Measurements from ENCODE around the gene TMEM178B.

The TMEM178B gene

GRCh38 chr7:141290973-141291372 is 217.1 kb downstream of the TMEM178B start:
- TF ChIP-seq, protein P1, sequence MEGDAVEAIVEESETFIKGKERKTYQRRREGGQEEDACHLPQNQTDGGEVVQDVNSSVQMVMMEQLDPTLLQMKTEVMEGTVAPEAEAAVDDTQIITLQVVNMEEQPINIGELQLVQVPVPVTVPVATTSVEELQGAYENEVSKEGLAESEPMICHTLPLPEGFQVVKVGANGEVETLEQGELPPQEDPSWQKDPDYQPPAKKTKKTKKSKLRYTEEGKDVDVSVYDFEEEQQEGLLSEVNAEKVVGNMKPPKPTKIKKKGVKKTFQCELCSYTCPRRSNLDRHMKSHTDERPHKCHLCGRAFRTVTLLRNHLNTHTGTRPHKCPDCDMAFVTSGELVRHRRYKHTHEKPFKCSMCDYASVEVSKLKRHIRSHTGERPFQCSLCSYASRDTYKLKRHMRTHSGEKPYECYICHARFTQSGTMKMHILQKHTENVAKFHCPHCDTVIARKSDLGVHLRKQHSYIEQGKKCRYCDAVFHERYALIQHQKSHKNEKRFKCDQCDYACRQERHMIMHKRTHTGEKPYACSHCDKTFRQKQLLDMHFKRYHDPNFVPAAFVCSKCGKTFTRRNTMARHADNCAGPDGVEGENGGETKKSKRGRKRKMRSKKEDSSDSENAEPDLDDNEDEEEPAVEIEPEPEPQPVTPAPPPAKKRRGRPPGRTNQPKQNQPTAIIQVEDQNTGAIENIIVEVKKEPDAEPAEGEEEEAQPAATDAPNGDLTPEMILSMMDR (IDR thresholded peaks at IDR 0.05; ENCODE audit: control extremely low read depth, extremely low read depth, low read depth, missing control alignments): no peak
- no peak for DNase-seq (ENCODE audit: extremely low spot score)
- POLR2A ChIA-PET: no interaction called here
- CTCF ChIA-PET: no interaction called here

- CTCF ChIA-PET: no interaction called here
- POLR2A ChIA-PET: no interaction called here
- peak; percentile 15 for DNase-seq (ENCODE audit: extremely low spot score)
- TF ChIP-seq, protein P1 (IDR thresholded peaks at IDR 0.05; ENCODE audit: control extremely low read depth, extremely low read depth, low read depth, missing control alignments): no peak
Measured at GRCh38 chr7:141291541-141291940, 217.7 kb downstream of the TMEM178B start.

DNA sequence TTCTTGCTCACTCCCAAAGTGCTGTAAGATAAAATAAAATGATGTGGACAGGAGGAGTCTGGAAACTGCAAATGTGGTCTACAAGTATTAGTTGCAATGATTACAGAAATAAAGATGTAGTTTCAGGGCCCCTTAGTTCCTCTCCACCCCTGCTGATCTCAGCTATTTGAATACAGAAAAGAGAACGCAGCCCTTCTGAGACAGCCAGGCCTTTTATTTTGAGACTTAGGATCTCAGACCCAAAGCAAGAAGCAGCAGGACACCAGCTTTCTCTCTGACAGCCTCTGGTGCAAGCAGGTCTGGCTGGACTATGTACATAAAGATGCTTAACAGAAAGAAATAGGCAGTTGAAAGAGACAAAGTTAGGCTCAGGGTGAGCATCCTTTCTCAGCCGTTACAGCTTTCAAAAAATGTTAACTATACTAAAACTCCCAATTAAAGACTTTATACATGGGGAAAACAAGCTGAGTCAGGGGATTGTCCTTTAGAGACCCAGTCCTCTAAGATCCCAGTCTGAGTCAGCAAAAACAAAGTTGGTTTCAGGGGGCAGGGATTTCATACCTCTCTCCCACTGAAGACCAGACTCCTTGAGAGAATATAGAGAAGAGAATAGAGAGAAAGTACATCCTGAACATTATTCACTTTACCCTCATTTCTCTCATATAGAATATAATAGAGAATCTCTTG is 220.4 kb downstream of the TMEM178B start:
- TF ChIP-seq, protein P1 (IDR thresholded peaks at IDR 0.05; ENCODE audit: control extremely low read depth, extremely low read depth, low read depth, missing control alignments): no peak
- DNase-seq (ENCODE audit: extremely low spot score): no peak
- CTCF ChIA-PET: interaction anchor here (0.6 kb wide), 1 partner anchor 94 kb away, joined by 3 read pairs; no protein-coding TSS in a partner anchor
- POLR2A ChIA-PET: no interaction called here

DNA sequence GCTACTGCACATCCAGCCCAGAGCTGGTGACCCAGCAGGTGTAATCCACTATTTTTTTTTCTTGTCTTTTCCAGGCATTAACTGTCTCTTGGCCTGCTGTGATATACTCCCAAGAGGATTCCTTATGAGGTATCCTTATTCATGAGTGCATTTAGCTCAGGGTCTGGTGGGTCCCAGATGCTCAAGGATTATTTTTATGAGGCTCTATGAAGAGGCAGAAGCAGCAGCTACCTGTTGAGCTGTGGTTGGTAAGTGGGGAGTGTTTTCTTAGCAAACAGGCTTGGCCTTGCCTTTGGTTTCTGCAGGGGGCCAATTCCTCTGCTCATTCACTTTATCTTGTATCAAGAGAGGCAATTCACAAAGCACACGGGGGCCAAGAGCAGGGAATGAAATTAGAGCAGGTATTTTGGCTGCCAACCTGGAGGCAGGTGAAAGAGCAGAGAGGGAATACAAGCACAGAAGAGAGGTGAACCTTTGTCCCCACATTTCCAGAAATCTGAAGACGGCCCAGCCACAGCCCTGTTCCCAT is 221.6 kb downstream of the TMEM178B start:
- TF ChIP-seq, protein P1 (IDR thresholded peaks at IDR 0.05; ENCODE audit: control extremely low read depth, extremely low read depth, low read depth, missing control alignments): no peak
- no peak for DNase-seq (ENCODE audit: extremely low spot score)
- CTCF ChIA-PET: no interaction called here
- POLR2A ChIA-PET: no interaction called here

DNA sequence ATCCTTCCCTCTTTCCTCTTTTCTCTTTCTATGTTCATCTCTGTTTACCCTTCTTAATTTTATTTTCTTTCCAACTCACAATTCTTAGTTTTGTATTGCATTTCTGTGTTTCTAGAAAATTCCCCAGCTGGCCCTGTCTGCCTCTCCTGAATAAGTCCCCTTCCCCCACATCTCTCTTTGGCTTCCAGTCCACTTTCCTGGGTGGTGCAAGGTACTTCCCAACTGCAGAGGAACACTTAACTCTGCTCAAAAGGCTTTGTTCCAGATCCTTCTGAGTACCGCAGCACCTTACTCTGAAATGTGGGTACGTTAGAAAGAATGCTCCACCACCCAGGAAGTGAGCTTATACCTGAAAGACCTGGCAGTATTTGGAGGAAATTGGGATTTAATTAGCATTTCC is 227.0 kb downstream of the TMEM178B start:
- ChIA-PET POLR2A (no interaction called here), CTCF (no interaction called here)
- no peak for DNase-seq (ENCODE audit: extremely low spot score)
- TF ChIP-seq, protein P1 (IDR thresholded peaks at IDR 0.05; ENCODE audit: control extremely low read depth, extremely low read depth, low read depth, missing control alignments): no peak

DNA sequence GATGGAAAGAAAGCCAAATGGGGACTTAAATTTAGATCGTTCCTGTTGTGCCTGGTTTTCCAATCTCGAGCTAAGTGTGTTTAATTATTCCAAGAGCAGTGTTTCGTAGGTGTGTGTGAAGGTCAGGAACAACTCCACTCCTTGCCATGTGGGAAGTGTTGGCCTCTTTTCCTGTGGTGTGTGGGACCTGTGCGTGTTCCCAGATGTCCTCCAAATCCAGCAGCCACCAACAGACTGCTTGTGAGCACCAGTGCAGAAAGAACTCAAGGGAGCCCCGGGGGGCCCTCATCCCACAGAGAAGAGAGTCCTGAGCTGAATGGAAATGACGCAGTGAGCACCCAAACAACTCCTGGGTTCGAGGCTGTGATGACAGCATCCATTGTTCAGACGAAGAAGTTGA is 227.7 kb downstream of the TMEM178B start:
- DNase-seq (ENCODE audit: extremely low spot score): no peak
- ChIA-PET CTCF (no interaction called here), POLR2A (no interaction called here)
- TF ChIP-seq, protein P1 (IDR thresholded peaks at IDR 0.05; ENCODE audit: control extremely low read depth, extremely low read depth, low read depth, missing control alignments): no peak
